Measurements from ENCODE around the gene AFAP1.

DNA sequence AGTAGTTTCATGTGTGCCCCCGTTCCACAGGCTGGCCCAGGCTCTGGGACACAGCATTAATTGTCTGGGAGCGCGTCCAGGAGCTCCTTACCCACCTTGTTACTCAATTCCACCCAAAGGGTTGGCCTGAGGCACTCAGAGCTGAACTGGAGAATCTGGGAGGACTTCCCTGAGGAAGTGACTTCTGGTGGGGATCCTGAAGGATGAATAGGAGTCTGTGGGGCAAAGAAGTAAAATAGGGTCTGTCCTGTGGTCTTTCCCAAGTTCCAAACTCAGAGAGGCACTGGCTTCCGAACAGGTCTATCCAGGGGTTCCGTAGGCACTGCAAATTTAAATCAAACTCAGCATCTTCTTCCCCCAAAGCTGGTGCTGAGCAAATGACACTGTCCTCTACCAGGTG is 204.3 kb downstream of the AFAP1 start:
- TF ChIP-seq, protein P1, sequence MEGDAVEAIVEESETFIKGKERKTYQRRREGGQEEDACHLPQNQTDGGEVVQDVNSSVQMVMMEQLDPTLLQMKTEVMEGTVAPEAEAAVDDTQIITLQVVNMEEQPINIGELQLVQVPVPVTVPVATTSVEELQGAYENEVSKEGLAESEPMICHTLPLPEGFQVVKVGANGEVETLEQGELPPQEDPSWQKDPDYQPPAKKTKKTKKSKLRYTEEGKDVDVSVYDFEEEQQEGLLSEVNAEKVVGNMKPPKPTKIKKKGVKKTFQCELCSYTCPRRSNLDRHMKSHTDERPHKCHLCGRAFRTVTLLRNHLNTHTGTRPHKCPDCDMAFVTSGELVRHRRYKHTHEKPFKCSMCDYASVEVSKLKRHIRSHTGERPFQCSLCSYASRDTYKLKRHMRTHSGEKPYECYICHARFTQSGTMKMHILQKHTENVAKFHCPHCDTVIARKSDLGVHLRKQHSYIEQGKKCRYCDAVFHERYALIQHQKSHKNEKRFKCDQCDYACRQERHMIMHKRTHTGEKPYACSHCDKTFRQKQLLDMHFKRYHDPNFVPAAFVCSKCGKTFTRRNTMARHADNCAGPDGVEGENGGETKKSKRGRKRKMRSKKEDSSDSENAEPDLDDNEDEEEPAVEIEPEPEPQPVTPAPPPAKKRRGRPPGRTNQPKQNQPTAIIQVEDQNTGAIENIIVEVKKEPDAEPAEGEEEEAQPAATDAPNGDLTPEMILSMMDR (IDR thresholded peaks at IDR 0.05; ENCODE audit: insufficient read depth, low read depth, low read length), result no peak
- TF ChIP-seq EZH2 (IDR thresholded peaks at IDR 0.05; ENCODE audit: insufficient read depth, low read length), result no peak

Measured in astrocyte (in vitro differentiated cells and primary cell).